Measurements from ENCODE around the gene IMMP2L.
"Not testable (repeated sequence)": the region's sequence is repeated elsewhere in the genome, so short reads cannot be mapped to it uniquely, and the experiment has no call there.

IMMP2L gene

GRCh38 chr7:110988890-110989501 is 573.3 kb downstream of the IMMP2L start:
- DNase-seq (ENCODE audit: low read depth), result no peak

DNA sequence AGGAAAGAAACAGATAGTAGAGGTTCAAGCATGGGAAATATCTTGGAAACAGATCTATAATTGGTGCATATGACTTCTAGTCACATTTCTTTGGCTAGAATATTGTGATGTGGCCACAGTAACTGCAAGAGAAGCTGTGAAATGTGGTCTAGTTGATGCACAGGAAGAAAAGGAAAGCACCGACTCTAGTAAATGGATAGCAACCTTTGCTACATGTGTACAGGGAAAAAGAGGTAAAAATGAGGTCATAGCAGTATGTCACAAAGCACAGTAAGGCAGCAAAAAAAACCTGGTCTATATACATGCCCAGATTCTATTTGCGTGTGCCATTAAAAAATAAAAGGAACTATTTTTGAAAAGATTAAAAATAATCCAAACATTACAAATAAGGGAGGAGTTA is 573.9 kb downstream of the IMMP2L start:
- no peak for DNase-seq (ENCODE audit: low read depth)

- DNase-seq (ENCODE audit: low read depth), result no peak
Measured at GRCh38 chr7:110987127-110987693, 575.1 kb downstream of the IMMP2L start.

GRCh38 chr7:110983822-110984456 is 578.4 kb downstream of the IMMP2L start:
- no peak for DNase-seq (ENCODE audit: low read depth)

- DNase-seq (ENCODE audit: low read depth), result no peak
Measured at GRCh38 chr7:110977127-110977737, 585.1 kb downstream of the IMMP2L start.

DNA sequence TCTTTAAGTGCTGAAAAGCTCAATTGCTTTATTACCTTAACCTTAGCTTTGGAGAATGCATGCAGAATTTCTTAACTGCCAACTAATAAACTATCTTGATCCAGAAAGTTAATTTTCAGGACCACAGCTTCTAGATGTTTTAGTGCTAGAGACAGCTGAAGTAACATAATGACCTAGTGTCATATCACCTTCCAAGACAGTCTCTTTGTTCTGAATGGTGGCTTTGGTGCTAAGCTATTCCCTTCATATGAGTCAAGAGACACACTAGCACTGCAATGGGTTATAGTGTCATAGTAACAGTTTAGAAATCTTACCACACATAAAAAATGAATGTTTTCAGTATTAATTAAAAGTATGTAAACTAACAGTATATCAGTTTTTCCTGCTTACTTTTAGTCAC is 586.8 kb downstream of the IMMP2L start:
- no peak for DNase-seq (ENCODE audit: low read depth)

- no peak for DNase-seq (ENCODE audit: low read depth)
Measured at GRCh38 chr7:110974441-110974840, 587.9 kb downstream of the IMMP2L start.

- no peak for DNase-seq (ENCODE audit: low read depth)
Measured at GRCh38 chr7:110973196-110973990, 588.9 kb downstream of the IMMP2L start.

DNA sequence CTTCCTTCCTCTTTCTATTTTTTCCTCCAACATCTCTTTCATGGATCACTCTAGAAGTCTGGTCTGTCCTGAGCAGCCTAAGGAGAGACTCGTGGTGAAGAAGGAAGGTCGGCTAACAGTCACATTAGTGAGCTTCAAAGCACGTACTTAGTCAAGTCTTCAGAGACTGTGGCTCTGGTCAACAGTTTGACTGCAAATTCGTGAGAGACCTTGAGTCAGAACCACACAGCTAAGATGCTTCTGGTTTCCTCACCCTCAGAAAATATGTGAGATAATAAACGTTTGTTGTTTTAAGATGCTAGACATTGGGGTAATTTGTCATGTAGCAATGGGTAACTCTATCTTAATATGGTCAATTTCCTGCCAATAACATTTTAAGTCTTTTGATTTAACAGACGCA is 597.5 kb downstream of the IMMP2L start:
- DNase-seq (ENCODE audit: low read depth), result no peak

GRCh38 chr7:110962826-110963225 is 599.5 kb downstream of the IMMP2L start:
- DNase-seq (ENCODE audit: low read depth), result no peak

- DNase-seq (ENCODE audit: low read depth), result no peak
Measured at GRCh38 chr7:110962374-110962773, 599.9 kb downstream of the IMMP2L start.

GRCh38 chr7:110960811-110961210 is 601.5 kb downstream of the IMMP2L start:
- DNase-seq (ENCODE audit: low read depth), result no peak

- no peak for DNase-seq (ENCODE audit: low read depth)
Measured at GRCh38 chr7:110948280-110948679, 614.0 kb downstream of the IMMP2L start.

GRCh38 chr7:110947408-110947807 is 614.9 kb downstream of the IMMP2L start:
- DNase-seq (ENCODE audit: low read depth), result no peak

DNA sequence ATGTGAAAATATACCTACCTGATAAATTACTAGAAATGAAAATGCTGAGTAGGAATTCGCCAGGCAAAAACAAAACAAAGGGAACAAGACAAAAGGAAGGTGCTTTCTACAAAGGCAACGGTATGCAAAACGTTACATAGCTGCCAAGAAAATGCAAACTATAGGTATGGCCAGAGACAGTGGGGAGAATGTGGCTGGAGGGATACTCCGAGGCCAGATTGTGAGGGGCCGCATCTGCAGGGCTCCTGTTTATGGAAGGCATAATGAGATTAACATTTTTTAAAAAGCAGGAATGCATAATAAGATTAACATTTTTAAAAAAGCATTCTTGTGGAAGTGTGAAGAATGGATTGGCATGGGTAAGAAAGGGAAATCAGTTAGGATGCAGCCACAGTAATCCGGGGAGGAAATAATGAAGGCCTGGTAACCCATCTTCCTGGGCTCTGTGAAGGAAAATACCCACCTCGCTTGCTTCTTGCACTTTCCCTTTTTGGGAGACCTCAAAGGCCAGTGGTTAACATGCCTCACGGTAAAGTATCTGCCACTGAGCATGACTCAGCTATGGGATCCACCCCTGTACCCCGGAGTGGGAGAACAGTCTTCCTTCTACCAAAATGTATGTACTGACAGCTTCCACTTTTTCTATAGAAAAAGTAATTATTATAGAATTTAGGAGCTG is 617.2 kb downstream of the IMMP2L start:
- no peak for DNase-seq (ENCODE audit: low read depth)

- DNase-seq (ENCODE audit: low read depth), result no peak
Measured at GRCh38 chr7:110944448-110944847, 617.8 kb downstream of the IMMP2L start.

DNA sequence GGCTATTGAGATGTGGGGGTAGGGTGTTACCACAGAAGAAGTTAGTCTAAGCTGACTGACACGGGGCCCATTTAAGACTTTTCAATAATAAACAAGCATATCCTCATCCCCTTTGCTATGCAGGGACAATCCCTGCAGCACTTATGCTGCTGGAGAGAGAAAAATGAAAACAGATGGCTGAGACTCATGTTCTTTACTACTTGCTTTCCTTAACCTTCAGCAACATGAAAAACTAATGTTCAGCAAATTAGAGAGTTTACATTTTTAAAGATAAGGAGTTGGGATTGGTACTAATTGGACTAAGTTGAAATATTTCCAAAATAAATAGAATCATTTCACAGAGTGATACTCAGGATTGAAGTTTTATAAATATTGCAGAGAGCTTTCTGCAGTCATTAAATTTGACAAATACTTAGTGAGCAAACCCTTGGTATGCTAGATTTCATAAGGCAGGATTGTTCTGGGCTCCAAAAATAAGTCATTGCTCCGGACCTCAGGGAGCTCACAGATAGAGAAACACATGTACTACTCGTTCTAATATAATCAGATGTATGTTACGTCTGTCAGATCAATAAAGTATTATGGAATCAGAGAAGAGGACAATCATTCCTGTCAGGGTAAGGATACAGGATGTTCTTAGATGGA is 618.5 kb downstream of the IMMP2L start:
- no peak for DNase-seq (ENCODE audit: low read depth)

- no peak for DNase-seq (ENCODE audit: low read depth)
Measured at GRCh38 chr7:110941385-110941784, 620.9 kb downstream of the IMMP2L start.

DNA sequence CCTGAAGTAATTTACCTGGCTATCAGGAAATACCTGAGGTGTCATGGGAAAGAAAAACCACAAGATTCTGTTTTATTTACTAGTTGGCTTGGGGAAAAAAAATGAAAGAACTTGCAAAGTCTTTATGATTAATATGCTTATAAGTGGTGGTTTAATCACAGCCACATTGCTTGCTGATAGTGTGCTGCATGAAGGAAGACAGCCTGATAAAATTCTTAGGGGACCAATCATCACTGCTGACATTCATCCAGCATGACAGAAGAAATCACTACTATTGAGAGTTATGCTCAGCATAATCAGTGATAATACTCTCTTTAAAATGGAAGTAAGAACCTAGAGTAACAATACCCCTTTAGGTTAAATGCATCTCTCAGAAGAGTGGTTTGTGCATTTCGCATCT is 621.5 kb downstream of the IMMP2L start:
- DNase-seq (ENCODE audit: low read depth), result no peak

- DNase-seq (ENCODE audit: low read depth), result no peak
Measured at GRCh38 chr7:110938165-110938564, 624.1 kb downstream of the IMMP2L start.

- not testable (repeated sequence) for DNase-seq (ENCODE audit: low read depth)
Measured at GRCh38 chr7:110936665-110937064, 625.6 kb downstream of the IMMP2L start.
